ENCODE data around the gene NTM.

The NTM gene

DNA sequence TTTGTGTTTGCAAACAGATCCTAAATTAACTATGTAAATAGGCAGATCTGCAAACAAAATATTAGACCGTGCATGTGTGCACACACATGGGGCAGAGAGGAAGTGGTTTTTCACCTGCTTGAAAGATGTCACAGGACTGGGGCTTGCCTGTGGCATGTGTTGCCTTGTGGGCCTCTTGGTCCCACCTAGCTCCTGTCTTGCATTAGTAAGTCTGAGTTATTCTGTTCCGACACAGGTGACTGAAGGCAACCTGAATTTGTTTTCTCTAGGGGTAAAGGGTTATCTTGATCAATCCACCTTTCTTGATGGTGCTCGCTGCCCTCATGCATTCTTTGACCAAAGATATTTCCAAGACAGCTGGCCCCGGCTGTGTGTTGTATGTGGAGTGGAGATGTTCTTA, 667.5 kb downstream of the NTM start:
- H3K27ac ChIP-seq = no peak overlapping the region
- TF ChIP-seq ZFX (IDR thresholded peaks at IDR 0.05) = no peak
- TF ChIP-seq CTCF (conservative IDR thresholded peaks at IDR 0.05) = no peak

DNA sequence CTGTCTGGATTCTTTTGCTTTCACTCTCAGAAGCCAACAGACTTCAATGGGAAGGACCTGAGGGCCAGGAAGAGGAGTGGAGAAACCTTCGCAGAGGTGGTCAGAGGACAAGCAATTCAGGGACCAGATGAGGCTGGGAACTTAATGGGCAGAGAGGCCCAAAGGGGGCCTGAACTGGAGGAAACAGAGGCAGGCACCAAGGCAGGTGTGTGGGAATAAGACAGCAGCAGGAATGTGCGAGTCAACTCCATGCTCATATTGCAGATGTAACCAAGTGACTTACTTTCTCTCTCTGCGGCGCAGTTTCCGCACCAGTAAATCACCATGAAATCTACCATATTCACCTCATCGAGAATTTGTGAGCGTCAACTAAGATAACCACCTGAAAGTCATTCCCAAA, 669.1 kb downstream of the NTM start:
- H3K27ac ChIP-seq = no peak overlapping the region

DNA sequence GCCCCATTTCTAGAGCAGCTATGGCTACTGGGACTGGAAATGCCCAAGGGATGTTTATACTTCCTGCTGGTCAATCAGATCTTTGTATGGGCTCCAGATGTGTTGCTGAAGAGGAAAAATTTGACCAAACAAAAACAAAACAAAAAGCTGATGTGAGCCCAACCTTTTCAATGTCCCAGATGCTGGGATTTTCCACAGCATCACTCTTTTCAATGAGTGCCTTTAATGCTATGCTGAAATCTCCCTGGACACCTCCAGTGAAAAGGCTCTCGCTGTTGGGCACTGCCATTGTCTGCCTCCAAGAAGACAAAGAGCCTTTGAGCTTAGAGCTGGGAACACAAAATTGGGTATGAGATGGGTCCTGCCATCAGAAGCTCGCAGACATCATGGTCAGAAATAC, 671.9 kb downstream of the NTM start:
- H3K27ac ChIP-seq = no peak overlapping the region
- no peak for TF ChIP-seq ZFX (IDR thresholded peaks at IDR 0.05)
- TF ChIP-seq CTCF (conservative IDR thresholded peaks at IDR 0.05) = no peak

More for the DNA sequence above, 669.1 kb downstream of the NTM start:
- TF ChIP-seq ZFX (IDR thresholded peaks at IDR 0.05) = no peak
- no peak for TF ChIP-seq CTCF (conservative IDR thresholded peaks at IDR 0.05)

DNA sequence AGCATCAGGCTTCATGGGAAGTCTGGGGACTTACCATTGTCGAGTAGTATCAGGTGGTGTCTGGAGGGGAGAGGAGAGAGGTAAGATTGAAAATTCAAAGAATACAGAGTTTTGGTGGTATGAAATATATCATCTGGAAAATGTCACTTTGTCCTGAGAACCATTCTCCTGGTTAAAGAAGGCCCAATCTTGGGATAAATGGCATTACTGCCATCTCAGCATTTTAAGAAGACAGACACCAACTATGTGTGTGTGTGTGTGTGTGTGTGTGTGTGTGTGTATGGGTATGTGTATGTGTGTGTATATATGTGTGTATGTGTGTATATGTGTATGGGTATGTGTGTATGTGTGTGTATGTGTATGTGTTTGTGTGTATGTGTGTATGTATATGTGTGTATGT, 673.3 kb downstream of the NTM start:
- no peak overlapping the region for H3K27ac ChIP-seq
- TF ChIP-seq CTCF (conservative IDR thresholded peaks at IDR 0.05) (no peak), ZFX (IDR thresholded peaks at IDR 0.05) (no peak)

DNA sequence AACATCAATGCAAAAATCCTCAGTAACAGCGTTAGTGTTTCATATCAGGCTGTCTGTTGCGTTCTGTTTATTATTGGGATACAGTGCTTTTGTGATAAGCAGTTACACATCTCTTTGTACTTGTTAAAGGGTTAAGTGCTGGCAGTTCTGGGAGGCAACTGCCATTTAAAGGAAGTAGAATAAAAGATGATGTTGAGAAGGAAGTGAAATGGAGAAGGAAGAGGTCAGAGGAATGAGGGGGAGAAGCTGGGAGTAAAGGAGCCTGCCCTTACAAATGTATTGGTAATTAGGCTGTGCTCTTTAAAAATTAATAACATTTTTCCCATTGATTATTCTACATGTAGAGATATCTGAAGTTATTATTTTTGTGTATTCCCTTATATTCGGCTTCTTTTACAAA, 674.7 kb downstream of the NTM start:
- no peak overlapping the region for H3K27ac ChIP-seq
- TF ChIP-seq ZFX (IDR thresholded peaks at IDR 0.05) = no peak
- no peak for TF ChIP-seq CTCF (conservative IDR thresholded peaks at IDR 0.05)

- H3K27ac ChIP-seq = no peak overlapping the region
- TF ChIP-seq ZFX (IDR thresholded peaks at IDR 0.05) (no peak), CTCF (conservative IDR thresholded peaks at IDR 0.05) (no peak)
Measured at GRCh38 chr11:132046288-132046865, 676.0 kb downstream of the NTM start.

DNA sequence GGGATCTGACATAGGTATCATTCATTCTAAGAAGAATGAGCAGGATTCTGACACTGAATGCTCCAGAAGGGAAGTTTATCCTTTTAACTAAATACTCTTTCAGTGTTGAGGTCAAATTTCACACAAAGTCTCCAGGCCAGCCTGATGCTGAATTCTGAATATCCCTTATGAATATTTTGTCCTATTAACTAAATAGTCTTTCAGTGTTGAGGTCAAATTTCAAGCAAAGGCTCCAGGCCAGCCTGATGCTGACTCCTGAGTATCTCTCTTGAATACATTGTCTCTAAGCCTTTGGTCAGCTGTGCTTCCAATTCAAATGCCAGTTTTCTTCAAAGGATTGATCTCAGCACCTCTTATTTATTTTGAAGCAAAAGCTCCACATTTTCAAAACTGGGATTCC, 676.8 kb downstream of the NTM start:
- no peak overlapping the region for H3K27ac ChIP-seq
- no peak for TF ChIP-seq ZFX (IDR thresholded peaks at IDR 0.05)
- TF ChIP-seq CTCF (conservative IDR thresholded peaks at IDR 0.05) = no peak

All from C4-2B (cell line).